Progenitor cell of endocrine pancreas (in vitro differentiated cells): ENCODE measurements around the gene P2RX4. TPM values are rescaled to one million over a fixed set of nuclear protein-coding genes. Genes with fewer than 3 reads are reported as not detected.

Source experiments
- DNase-seq: peaks from one replicate; pipeline ENCODE4 v3.0.0; 2021; ENCODE audit warnings: low spot score; ENCODE audit not compliant: unreplicated experiment
- H3K27ac Mint-ChIP-seq: 2 replicates; pipeline ENCODE4 v1.8.0; 2021; ENCODE audit warnings: mild to moderate bottlenecking, moderate library complexity, mixed read lengths
- H3K27me3 Mint-ChIP-seq: 2 replicates; pipeline ENCODE4 v1.8.0; 2021; ENCODE audit warnings: mixed read lengths
- H3K36me3 Mint-ChIP-seq: 2 replicates; pipeline ENCODE4 v1.8.0; 2022; ENCODE audit warnings: mixed read lengths; ENCODE audit not compliant: insufficient read depth
- H3K4me1 Mint-ChIP-seq: 2 replicates; pipeline ENCODE4 v1.8.0; 2021; ENCODE audit warnings: low read depth, mixed read lengths
- H3K4me3 Mint-ChIP-seq: 2 replicates; pipeline ENCODE4 v1.8.0; 2021; ENCODE audit warnings: low read depth, mild to moderate bottlenecking, moderate library complexity, mixed read lengths
- H3K9me3 Mint-ChIP-seq: 2 replicates; pipeline ENCODE4 v1.8.0; 2021; ENCODE audit warnings: low read depth, mixed read lengths
- total RNA-seq: library from RNA; stranded (reverse); gene quantifications from 2 replicates; pipeline ENCODE4 v1.2.1, GENCODE V29; 2021
- TF ChIP-seq, protein P1 (sequence below): fragments of 200-600 bp; sonication (generic); IDR thresholded peaks from one replicate; pipeline ENCODE4 v1.5.0; 2021; ENCODE audit warnings: antibody characterized with exemption, mild to moderate bottlenecking; ENCODE audit not compliant: unreplicated experiment

The P2RX4 gene
- total RNA-seq, 1 donor from 2014 or later, result 23.9 TPM

- H3K4me3 Mint-ChIP-seq, result no peak overlapping the region
- no peaks in the 10 kb centered on the region for H3K27me3 Mint-ChIP-seq
- no peaks in the 10 kb centered on the region for H3K9me3 Mint-ChIP-seq
- H3K4me1 Mint-ChIP-seq, result peaks cover 15% of the 10 kb centered on the region
- DNase-seq, result no peak
- TF ChIP-seq, protein P1, sequence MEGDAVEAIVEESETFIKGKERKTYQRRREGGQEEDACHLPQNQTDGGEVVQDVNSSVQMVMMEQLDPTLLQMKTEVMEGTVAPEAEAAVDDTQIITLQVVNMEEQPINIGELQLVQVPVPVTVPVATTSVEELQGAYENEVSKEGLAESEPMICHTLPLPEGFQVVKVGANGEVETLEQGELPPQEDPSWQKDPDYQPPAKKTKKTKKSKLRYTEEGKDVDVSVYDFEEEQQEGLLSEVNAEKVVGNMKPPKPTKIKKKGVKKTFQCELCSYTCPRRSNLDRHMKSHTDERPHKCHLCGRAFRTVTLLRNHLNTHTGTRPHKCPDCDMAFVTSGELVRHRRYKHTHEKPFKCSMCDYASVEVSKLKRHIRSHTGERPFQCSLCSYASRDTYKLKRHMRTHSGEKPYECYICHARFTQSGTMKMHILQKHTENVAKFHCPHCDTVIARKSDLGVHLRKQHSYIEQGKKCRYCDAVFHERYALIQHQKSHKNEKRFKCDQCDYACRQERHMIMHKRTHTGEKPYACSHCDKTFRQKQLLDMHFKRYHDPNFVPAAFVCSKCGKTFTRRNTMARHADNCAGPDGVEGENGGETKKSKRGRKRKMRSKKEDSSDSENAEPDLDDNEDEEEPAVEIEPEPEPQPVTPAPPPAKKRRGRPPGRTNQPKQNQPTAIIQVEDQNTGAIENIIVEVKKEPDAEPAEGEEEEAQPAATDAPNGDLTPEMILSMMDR, result no peak
- H3K27ac Mint-ChIP-seq, result peak overlapping the region; percentile 73
- H3K36me3 Mint-ChIP-seq, result peaks cover 22% of the 10 kb centered on the region
These were observed 29.6 kb downstream of the P2RX4 start for GRCh38 chr12:121239351-121240061.

- Mint-ChIP-seq H3K36me3 (peaks cover 22% of the 10 kb centered on the region), H3K27ac (peak overlapping the region; percentile 78)
- TF ChIP-seq, protein P1, result no peak
These were observed 30.1 kb downstream of the P2RX4 start for GRCh38 chr12:121240062-121240420.

DNA sequence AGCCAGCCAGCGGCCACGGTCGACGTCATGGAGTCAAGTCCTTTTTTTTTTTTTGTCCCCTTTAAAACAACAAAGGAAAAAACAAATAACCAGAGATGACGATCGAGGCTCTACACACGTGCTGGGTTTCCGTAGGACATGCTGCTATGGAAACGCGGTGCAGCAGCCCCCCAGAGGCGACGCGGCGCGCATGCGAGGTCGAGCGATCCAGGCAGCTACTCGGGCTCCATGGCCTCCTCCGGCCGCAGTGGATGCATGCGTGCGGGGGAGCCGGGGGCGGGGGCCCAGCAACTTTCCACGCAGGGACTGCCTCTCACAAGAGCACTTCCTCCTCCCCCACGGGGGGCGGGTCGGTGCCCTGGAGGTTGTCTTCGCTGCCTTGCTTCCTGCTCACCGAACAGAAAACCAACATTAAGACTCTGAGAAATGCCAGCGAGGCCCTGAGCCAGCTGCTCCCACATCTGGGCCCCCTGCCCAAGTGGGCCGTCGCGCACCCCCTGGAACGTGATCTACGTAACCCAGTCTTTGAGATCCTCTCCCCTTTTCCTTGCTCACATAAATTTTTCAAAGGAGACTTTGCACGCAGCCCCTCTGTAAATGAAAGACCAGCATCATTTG is 30.7 kb downstream of the P2RX4 start:
- DNase-seq, result no peak
- Mint-ChIP-seq H3K36me3 (peaks cover 22% of the 10 kb centered on the region), H3K27ac (peak overlapping the region; percentile 78), H3K27me3 (no peaks in the 10 kb centered on the region), H3K9me3 (no peaks in the 10 kb centered on the region), H3K4me3 (no peak overlapping the region), H3K4me1 (peaks cover 15% of the 10 kb centered on the region)
- TF ChIP-seq, protein P1, result no peak

More at GRCh38 chr12:121240062-121240420, 30.1 kb downstream of the P2RX4 start:
- no peaks in the 10 kb centered on the region for H3K27me3 Mint-ChIP-seq
- peaks cover 15% of the 10 kb centered on the region for H3K4me1 Mint-ChIP-seq
- no peak for DNase-seq
- no peak overlapping the region for H3K4me3 Mint-ChIP-seq
- no peaks in the 10 kb centered on the region for H3K9me3 Mint-ChIP-seq

GRCh38 chr12:121241156-121241970 is 31.4 kb downstream of the P2RX4 start:
- Mint-ChIP-seq H3K9me3 (no peaks in the 10 kb centered on the region), H3K4me3 (no peak overlapping the region), H3K36me3 (peaks cover 16% of the 10 kb centered on the region), H3K27me3 (no peaks in the 10 kb centered on the region), H3K4me1 (peaks cover 15% of the 10 kb centered on the region), H3K27ac (no peak overlapping the region)
- no peak for DNase-seq
- TF ChIP-seq, protein P1, result no peak

DNA sequence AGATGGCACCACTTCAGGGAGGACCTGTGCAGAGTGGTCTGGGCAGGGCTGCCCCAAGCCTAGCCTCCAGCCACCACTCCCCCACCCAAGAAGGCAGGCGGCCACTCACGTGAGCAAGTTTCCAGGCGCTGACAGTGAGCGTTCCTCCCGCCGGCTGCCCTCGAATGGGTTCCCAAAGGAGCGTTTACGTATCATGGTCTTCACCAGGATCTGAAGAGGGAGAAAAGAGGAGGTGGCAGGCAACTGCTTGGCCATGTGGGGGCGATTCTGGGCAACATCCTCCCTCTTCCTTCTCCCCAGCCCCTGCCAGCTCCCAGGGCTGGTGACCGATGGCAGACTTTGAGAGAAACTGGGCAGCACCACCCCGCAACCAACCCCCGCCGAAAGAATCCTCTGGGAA is 35.1 kb downstream of the P2RX4 start:
- H3K36me3 Mint-ChIP-seq, result peaks cover 20% of the 10 kb centered on the region

More for the DNA sequence above, 35.1 kb downstream of the P2RX4 start:
- Mint-ChIP-seq H3K27ac (no peak overlapping the region), H3K27me3 (no peaks in the 10 kb centered on the region), H3K4me3 (no peak overlapping the region), H3K9me3 (no peaks in the 10 kb centered on the region), H3K4me1 (no peaks in the 10 kb centered on the region)
- DNase-seq, result no peak
- TF ChIP-seq, protein P1, result no peak
